Gastroesophageal sphincter (tissue), 3 donors: Measurements from ENCODE around the gene EIPR1.

Source experiments
- CTCF ChIP-seq, 4 experiments: fragments of 200-600 bp in 2 of 4; fragments of 450-650 bp in 2 of 4; sonication (generic) in 1 of 4; IDR thresholded peaks; one replicate each; pipeline ENCODE4 v1.5.1; 2017 to 2019; ENCODE audit warnings: antibody characterized with exemption in 4 of 4, mild to moderate bottlenecking in 2 of 4, moderate library complexity in 2 of 4
- POLR2A ChIP-seq, 2 donors: fragments of 450-650 bp; IDR thresholded peaks; one replicate each; pipeline ENCODE4 v1.6.1; 2017; ENCODE audit warnings: antibody characterized with exemption in 2 of 2, mild to moderate bottlenecking in 2 of 2, moderate library complexity in 1 of 2
- POLR2AphosphoS5 ChIP-seq: sonication (generic); formaldehyde crosslinking; IDR thresholded peaks from one replicate; pipeline ENCODE4 v1.6.1; 2017; ENCODE audit warnings: antibody characterized with exemption

GRCh38 chr2:3338340-3338739, 39.3 kb downstream of the EIPR1 start:
- TF ChIP-seq CTCF (IDR thresholded peaks at IDR 0.05) (no peak), POLR2AphosphoS5 (no peak), POLR2A (IDR thresholded peaks at IDR 0.05) (no peak)
